HepG2 (cell line): ENCODE measurements around the gene PRM3. TPM values are rescaled to one million over a fixed set of nuclear protein-coding genes. Genes with fewer than 3 reads are reported as not detected.

Experiments used
- ARNT2 ChIP-seq: sonication (generic); formaldehyde crosslinking; IDR thresholded peaks from 2 replicates; pipeline ENCODE4 v1.8.0; 2022; ENCODE audit warnings: mild to moderate bottlenecking, low read depth, missing genetic modification reagents, moderate library complexity
- EEA1 ChIP-seq: sonication (generic); formaldehyde crosslinking; IDR thresholded peaks from 2 replicates; pipeline ENCODE4 v1.5.1; 2020; ENCODE audit warnings: mild to moderate bottlenecking, missing genetic modification reagents, borderline replicate concordance
- FIP1L1 ChIP-seq: fragments of 200-400 bp; formaldehyde crosslinking; IDR thresholded peaks from 2 replicates; pipeline ENCODE4 v1.6.1; 2018; ENCODE audit warnings: low read depth, mild to moderate bottlenecking, low read length, moderate library complexity, borderline replicate concordance; ENCODE audit not compliant: insufficient read depth
- IKZF4 ChIP-seq: sonication (generic); formaldehyde crosslinking; IDR thresholded peaks from 2 replicates; pipeline ENCODE4 v1.5.1; 2020; ENCODE audit warnings: borderline replicate concordance, mild to moderate bottlenecking, low read depth, missing genetic modification reagents; ENCODE audit errors: not compliant biosample characterization
- MEIS2 ChIP-seq: sonication (generic); formaldehyde crosslinking; IDR thresholded peaks from 2 replicates; pipeline ENCODE4 v1.9.0; 2021; ENCODE audit warnings: mild to moderate bottlenecking, missing genetic modification reagents
- NRL ChIP-seq: sonication (generic); formaldehyde crosslinking; IDR thresholded peaks from 2 replicates; pipeline ENCODE4 v1.5.0; 2020; ENCODE audit warnings: missing genetic modification reagents, mild to moderate bottlenecking, moderate library complexity, borderline replicate concordance
- POLR2G ChIP-seq: fragments of 200-400 bp; formaldehyde crosslinking; IDR thresholded peaks from 2 replicates; pipeline ENCODE4 v1.6.1; 2018; ENCODE audit warnings: mild to moderate bottlenecking, low read depth, low read length, moderate library complexity
- RFX1 ChIP-seq: fragments of 450-650 bp; IDR thresholded peaks from 2 replicates; pipeline ENCODE4 v1.6.1; 2017
- SP140L ChIP-seq: sonication (generic); formaldehyde crosslinking; IDR thresholded peaks from 2 replicates; pipeline ENCODE4 v1.4.0; 2020; ENCODE audit warnings: missing genetic modification reagents, borderline replicate concordance
- TOPORS ChIP-seq: sonication (generic); formaldehyde crosslinking; IDR thresholded peaks from 2 replicates; pipeline ENCODE4 v1.8.0; 2023; ENCODE audit warnings: mild to moderate bottlenecking, missing genetic modification reagents
- ZC3H4 ChIP-seq: sonication (generic); formaldehyde crosslinking; IDR thresholded peaks from 2 replicates; pipeline ENCODE4 v1.4.0; 2020; ENCODE audit warnings: missing genetic modification reagents, borderline replicate concordance
- ZNF263 ChIP-seq: sonication (generic); formaldehyde crosslinking; IDR thresholded peaks from 2 replicates; pipeline ENCODE4 v1.4.0; 2020; ENCODE audit warnings: missing genetic modification reagents
- ZNF589 ChIP-seq: sonication (generic); formaldehyde crosslinking; conservative IDR thresholded peaks from 2 replicates; pipeline ENCODE4 v1.8.0; 2022; ENCODE audit warnings: mild to moderate bottlenecking, moderate library complexity, missing genetic modification reagents
- ZNF670 ChIP-seq: sonication (generic); formaldehyde crosslinking; IDR thresholded peaks from 2 replicates; pipeline ENCODE4 v1.8.0; 2022; ENCODE audit warnings: mild to moderate bottlenecking, missing genetic modification reagents, borderline replicate concordance
- ZSCAN31 ChIP-seq: sonication (generic); formaldehyde crosslinking; IDR thresholded peaks from 2 replicates; pipeline ENCODE4 v1.5.0; 2020; ENCODE audit warnings: low read depth, mild to moderate bottlenecking, missing genetic modification reagents
- polyA plus RNA-seq, 8 experiments: library from polyadenylated mRNA; depleted of rRNA in 3 of 8; stranded (reverse) in 7 of 8; unstranded in 1 of 8; fragments of >200 nt; fragmentation: Illumina TruSeq in 4 of 8; extraction: Trizol in 4 of 8; gene quantifications; 2 replicates each; pipeline versions ENCODE4 v1.2.1 to v1.2.3, GENCODE V29; 2011 to 2016; ENCODE audit warnings: low read depth in 4 of 8, missing spikeins in 1 of 8, mixed read lengths in 1 of 8; ENCODE audit not compliant: insufficient read depth in 1 of 8
- total RNA-seq, 5 experiments: library from RNA; depleted of rRNA; stranded (reverse); fragments of >200 nt; fragmentation: Illumina TruSeq; extraction: Trizol; gene quantifications; 2 replicates each; pipeline ENCODE4 v1.2.3, GENCODE V29; 2016; ENCODE audit warnings: low read depth in 1 of 5
- TF ChIP-seq, protein P1 (sequence below): sonication (generic); formaldehyde crosslinking; IDR thresholded peaks from 2 replicates; pipeline ENCODE4 v1.5.0; 2020; ENCODE audit warnings: mild to moderate bottlenecking, missing genetic modification reagents, borderline replicate concordance
- TF ChIP-seq, protein P2 (sequence below): sonication (generic); formaldehyde crosslinking; IDR thresholded peaks from 2 replicates; pipeline ENCODE4 v1.8.1; 2023; ENCODE audit warnings: missing genetic modification reagents, mild to moderate bottlenecking, borderline replicate concordance
- TF ChIP-seq, protein P3 (sequence below): sonication (generic); formaldehyde crosslinking; IDR thresholded peaks from 2 replicates; pipeline ENCODE4 v1.4.0; 2020; ENCODE audit warnings: missing genetic modification reagents, low read depth, mild to moderate bottlenecking, borderline replicate concordance

The PRM3 gene
- total and polyA plus RNA-seq, 2 of the 13 experiments (the other 11 are each of a cell fraction or from before 2014, with no cell fraction given), result not detected

DNA sequence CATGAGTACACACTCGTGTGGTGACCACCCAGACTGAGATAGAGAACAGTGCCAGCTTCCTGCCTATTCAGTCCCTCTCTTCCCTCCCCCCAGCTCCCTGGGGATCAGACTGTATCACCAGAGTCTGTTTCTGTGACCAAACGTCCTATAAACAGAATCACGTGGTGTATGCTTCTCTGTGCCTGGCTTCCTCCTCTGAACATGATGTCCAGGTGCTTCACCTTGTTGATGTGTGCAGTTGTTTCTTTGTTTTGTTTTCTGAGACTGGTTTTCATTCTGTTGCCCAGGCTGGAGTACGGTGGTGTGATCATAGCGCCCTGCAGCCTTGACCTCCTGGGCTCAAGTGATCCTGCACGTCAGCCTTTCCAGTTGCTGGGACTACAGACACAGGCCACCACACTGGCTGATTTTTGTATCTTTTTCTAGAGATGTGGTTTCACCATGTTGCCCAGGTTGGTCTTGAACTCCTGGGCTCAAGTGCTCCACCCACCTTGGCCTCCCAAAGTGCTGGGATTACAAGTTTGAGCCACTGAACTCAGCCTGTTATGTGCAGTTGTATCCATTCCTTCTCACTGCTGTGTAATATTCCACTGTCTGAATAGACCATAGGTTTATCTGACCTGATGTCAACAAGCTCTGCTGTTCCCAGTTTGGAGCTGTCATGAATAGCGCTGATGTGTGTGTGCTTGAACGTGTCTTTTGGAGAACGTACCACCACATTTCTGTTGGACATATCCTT is 36.6 kb upstream of the PRM3 start (continued):
- TF ChIP-seq SP140L (CRISPR knock-in tag), result no peak
- peak; percentile 88 for TF ChIP-seq RFX1
- TF ChIP-seq POLR2G, result no peak
- no peak for TF ChIP-seq FIP1L1
- peak; percentile 84; the same call in 1 of the 2 replicates for TF ChIP-seq ZNF670 (CRISPR knock-in tag)
- TF ChIP-seq EEA1 (CRISPR knock-in tag), result no peak
- TF ChIP-seq ZSCAN31 (CRISPR knock-in tag), result no peak
- TF ChIP-seq, protein P1, sequence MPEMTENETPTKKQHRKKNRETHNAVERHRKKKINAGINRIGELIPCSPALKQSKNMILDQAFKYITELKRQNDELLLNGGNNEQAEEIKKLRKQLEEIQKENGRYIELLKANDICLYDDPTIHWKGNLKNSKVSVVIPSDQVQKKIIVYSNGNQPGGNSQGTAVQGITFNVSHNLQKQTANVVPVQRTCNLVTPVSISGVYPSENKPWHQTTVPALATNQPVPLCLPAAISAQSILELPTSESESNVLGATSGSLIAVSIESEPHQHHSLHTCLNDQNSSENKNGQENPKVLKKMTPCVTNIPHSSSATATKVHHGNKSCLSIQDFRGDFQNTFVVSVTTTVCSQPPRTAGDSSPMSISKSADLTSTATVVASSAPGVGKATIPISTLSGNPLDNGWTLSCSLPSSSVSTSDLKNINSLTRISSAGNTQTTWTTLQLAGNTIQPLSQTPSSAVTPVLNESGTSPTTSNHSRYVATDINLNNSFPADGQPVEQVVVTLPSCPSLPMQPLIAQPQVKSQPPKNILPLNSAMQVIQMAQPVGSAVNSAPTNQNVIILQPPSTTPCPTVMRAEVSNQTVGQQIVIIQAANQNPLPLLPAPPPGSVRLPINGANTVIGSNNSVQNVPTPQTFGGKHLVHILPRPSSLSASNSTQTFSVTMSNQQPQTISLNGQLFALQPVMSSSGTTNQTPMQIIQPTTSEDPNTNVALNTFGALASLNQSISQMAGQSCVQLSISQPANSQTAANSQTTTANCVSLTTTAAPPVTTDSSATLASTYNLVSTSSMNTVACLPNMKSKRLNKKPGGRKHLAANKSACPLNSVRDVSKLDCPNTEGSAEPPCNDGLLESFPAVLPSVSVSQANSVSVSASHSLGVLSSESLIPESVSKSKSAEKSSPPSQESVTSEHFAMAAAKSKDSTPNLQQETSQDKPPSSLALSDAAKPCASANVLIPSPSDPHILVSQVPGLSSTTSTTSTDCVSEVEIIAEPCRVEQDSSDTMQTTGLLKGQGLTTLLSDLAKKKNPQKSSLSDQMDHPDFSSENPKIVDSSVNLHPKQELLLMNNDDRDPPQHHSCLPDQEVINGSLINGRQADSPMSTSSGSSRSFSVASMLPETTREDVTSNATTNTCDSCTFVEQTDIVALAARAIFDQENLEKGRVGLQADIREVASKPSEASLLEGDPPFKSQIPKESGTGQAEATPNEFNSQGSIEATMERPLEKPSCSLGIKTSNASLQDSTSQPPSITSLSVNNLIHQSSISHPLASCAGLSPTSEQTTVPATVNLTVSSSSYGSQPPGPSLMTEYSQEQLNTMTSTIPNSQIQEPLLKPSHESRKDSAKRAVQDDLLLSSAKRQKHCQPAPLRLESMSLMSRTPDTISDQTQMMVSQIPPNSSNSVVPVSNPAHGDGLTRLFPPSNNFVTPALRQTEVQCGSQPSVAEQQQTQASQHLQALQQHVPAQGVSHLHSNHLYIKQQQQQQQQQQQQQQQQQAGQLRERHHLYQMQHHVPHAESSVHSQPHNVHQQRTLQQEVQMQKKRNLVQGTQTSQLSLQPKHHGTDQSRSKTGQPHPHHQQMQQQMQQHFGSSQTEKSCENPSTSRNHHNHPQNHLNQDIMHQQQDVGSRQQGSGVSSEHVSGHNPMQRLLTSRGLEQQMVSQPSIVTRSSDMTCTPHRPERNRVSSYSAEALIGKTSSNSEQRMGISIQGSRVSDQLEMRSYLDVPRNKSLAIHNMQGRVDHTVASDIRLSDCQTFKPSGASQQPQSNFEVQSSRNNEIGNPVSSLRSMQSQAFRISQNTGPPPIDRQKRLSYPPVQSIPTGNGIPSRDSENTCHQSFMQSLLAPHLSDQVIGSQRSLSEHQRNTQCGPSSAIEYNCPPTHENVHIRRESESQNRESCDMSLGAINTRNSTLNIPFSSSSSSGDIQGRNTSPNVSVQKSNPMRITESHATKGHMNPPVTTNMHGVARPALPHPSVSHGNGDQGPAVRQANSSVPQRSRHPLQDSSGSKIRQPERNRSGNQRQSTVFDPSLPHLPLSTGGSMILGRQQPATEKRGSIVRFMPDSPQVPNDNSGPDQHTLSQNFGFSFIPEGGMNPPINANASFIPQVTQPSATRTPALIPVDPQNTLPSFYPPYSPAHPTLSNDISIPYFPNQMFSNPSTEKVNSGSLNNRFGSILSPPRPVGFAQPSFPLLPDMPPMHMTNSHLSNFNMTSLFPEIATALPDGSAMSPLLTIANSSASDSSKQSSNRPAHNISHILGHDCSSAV, result peak; percentile 94; the same call in 1 of the 2 replicates
- TF ChIP-seq, protein P2, sequence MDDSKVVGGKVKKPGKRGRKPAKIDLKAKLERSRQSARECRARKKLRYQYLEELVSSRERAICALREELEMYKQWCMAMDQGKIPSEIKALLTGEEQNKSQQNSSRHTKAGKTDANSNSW, result peak; percentile 76; the same call in 1 of the 2 replicates
- TF ChIP-seq IKZF4 (CRISPR knock-in tag), result peak; percentile 87
- TF ChIP-seq TOPORS (CRISPR knock-in tag), result no peak
- TF ChIP-seq NRL (CRISPR knock-in tag), result peak; percentile 17; the same call in 1 of the 2 replicates
- TF ChIP-seq, protein P3, sequence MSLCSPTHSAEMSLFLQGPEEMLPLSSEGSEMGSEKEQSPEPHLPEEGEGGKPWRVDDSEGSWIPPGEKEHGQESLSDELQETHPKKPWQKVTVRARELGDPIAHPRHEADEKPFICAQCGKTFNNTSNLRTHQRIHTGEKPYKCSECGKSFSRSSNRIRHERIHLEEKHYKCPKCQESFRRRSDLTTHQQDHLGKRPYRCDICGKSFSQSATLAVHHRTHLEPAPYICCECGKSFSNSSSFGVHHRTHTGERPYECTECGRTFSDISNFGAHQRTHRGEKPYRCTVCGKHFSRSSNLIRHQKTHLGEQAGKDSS (CRISPR knock-in tag), result no peak; the same call in 1 of the 2 replicates
- no peak for TF ChIP-seq MEIS2 (CRISPR knock-in tag)
- peak; percentile 67; the same call in 1 of the 2 replicates for TF ChIP-seq ZNF263 (CRISPR knock-in tag)
- TF ChIP-seq ZNF589 (CRISPR knock-in tag), result 0 out of 2 replicates have a peak, but pooled peaks have one; percentile 61
- TF ChIP-seq ZC3H4 (CRISPR knock-in tag), result no peak
- TF ChIP-seq ARNT2 (CRISPR knock-in tag), result no peak; the same call in 1 of the 2 replicates
